Measurements from ENCODE around the gene NINL.

GRCh38 chr20:25537890-25538289 lies 47.4 kb downstream of the NINL start:
- TF ChIP-seq POLR2A (IDR thresholded peaks at IDR 0.05) (no peak), CTCF (IDR thresholded peaks at IDR 0.05) (no peak)

All from right lobe of liver (tissue), 4 donors.